Measurements from ENCODE around the gene EIF5. TPM values are rescaled to one million over a fixed set of nuclear protein-coding genes. Genes with fewer than 3 reads are reported as not detected.

Gene EIF5
- total RNA-seq, 1 experiment from 2014 or later: 167 TPM

- DNase-seq: peak; percentile 28
- H3K36me3 ChIP-seq (replicated peaks; ENCODE audit: control insufficient read depth, insufficient read depth, low read length): no peaks in the 10 kb centered on the region
- H3K4me3 ChIP-seq (ENCODE audit: insufficient read depth, low read depth, low read length): no peak overlapping the region
- H3K27me3 ChIP-seq (ENCODE audit: control insufficient read depth, insufficient read depth, low read length): no peaks in the 10 kb centered on the region
Measured at GRCh38 chr14:103298620-103299019, 35.4 kb upstream of the EIF5 start.

- peak; percentile 12 for DNase-seq
- Histone ChIP-seq H3K27me3 (ENCODE audit: control insufficient read depth, insufficient read depth, low read length) (no peaks in the 10 kb centered on the region), H3K36me3 (replicated peaks; ENCODE audit: control insufficient read depth, insufficient read depth, low read length) (no peaks in the 10 kb centered on the region), H3K4me3 (ENCODE audit: insufficient read depth, low read depth, low read length) (no peak overlapping the region)
Measured at GRCh38 chr14:103301512-103302354, 32.3 kb upstream of the EIF5 start.

GRCh38 chr14:103302966-103303365 lies 31.1 kb upstream of the EIF5 start:
- H3K4me3 ChIP-seq (ENCODE audit: insufficient read depth, low read depth, low read length): no peak overlapping the region
- H3K27me3 ChIP-seq (ENCODE audit: control insufficient read depth, insufficient read depth, low read length): no peaks in the 10 kb centered on the region
- no peaks in the 10 kb centered on the region for H3K36me3 ChIP-seq (replicated peaks; ENCODE audit: control insufficient read depth, insufficient read depth, low read length)
- no peak for DNase-seq

GRCh38 chr14:103304706-103305105 lies 29.3 kb upstream of the EIF5 start:
- no peaks in the 10 kb centered on the region for H3K27me3 ChIP-seq (ENCODE audit: control insufficient read depth, insufficient read depth, low read length)
- no peak for DNase-seq
- H3K36me3 ChIP-seq (replicated peaks; ENCODE audit: control insufficient read depth, insufficient read depth, low read length): no peaks in the 10 kb centered on the region
- H3K4me3 ChIP-seq (ENCODE audit: insufficient read depth, low read depth, low read length): no peak overlapping the region

GRCh38 chr14:103308717-103309616 lies 25.1 kb upstream of the EIF5 start:
- Histone ChIP-seq H3K4me3 (ENCODE audit: insufficient read depth, low read depth, low read length) (no peak overlapping the region), H3K27me3 (ENCODE audit: control insufficient read depth, insufficient read depth, low read length) (no peaks in the 10 kb centered on the region), H3K36me3 (replicated peaks; ENCODE audit: control insufficient read depth, insufficient read depth, low read length) (no peaks in the 10 kb centered on the region)
- no peak for DNase-seq

GRCh38 chr14:103310576-103311095 lies 23.4 kb upstream of the EIF5 start:
- H3K4me3 ChIP-seq (ENCODE audit: insufficient read depth, low read depth, low read length): no peak overlapping the region
- DNase-seq: no peak
- H3K36me3 ChIP-seq (replicated peaks; ENCODE audit: control insufficient read depth, insufficient read depth, low read length): no peaks in the 10 kb centered on the region
- H3K27me3 ChIP-seq (ENCODE audit: control insufficient read depth, insufficient read depth, low read length): no peaks in the 10 kb centered on the region

GRCh38 chr14:103311171-103311997 lies 22.7 kb upstream of the EIF5 start:
- DNase-seq: peak; percentile 43
- Histone ChIP-seq H3K27me3 (ENCODE audit: control insufficient read depth, insufficient read depth, low read length) (no peaks in the 10 kb centered on the region), H3K4me3 (ENCODE audit: insufficient read depth, low read depth, low read length) (no peak overlapping the region), H3K36me3 (replicated peaks; ENCODE audit: control insufficient read depth, insufficient read depth, low read length) (no peaks in the 10 kb centered on the region)

- Histone ChIP-seq H3K4me3 (ENCODE audit: insufficient read depth, low read depth, low read length) (no peak overlapping the region), H3K36me3 (replicated peaks; ENCODE audit: control insufficient read depth, insufficient read depth, low read length) (no peaks in the 10 kb centered on the region), H3K27me3 (ENCODE audit: control insufficient read depth, insufficient read depth, low read length) (no peaks in the 10 kb centered on the region)
- DNase-seq: peak; percentile 43
Measured at GRCh38 chr14:103312006-103312635, 21.9 kb upstream of the EIF5 start.

- DNase-seq: peak; percentile 25
- H3K4me3 ChIP-seq (ENCODE audit: insufficient read depth, low read depth, low read length): no peak overlapping the region
- H3K36me3 ChIP-seq (replicated peaks; ENCODE audit: control insufficient read depth, insufficient read depth, low read length): no peaks in the 10 kb centered on the region
- no peaks in the 10 kb centered on the region for H3K27me3 ChIP-seq (ENCODE audit: control insufficient read depth, insufficient read depth, low read length)
Measured at GRCh38 chr14:103313704-103314103, 20.3 kb upstream of the EIF5 start.

- no peak overlapping the region for H3K4me3 ChIP-seq (ENCODE audit: insufficient read depth, low read depth, low read length)
- H3K36me3 ChIP-seq (replicated peaks; ENCODE audit: control insufficient read depth, insufficient read depth, low read length): no peaks in the 10 kb centered on the region
- H3K27me3 ChIP-seq (ENCODE audit: control insufficient read depth, insufficient read depth, low read length): no peaks in the 10 kb centered on the region
- peak; percentile 56 for DNase-seq
Measured at GRCh38 chr14:103314496-103315277, 19.4 kb upstream of the EIF5 start.

- DNase-seq: peak; percentile 34
Measured at GRCh38 chr14:103315351-103315911, 18.6 kb upstream of the EIF5 start.

GRCh38 chr14:103315941-103316340 lies 18.1 kb upstream of the EIF5 start:
- Histone ChIP-seq H3K36me3 (replicated peaks; ENCODE audit: control insufficient read depth, insufficient read depth, low read length) (no peaks in the 10 kb centered on the region), H3K4me3 (ENCODE audit: insufficient read depth, low read depth, low read length) (no peak overlapping the region), H3K27me3 (ENCODE audit: control insufficient read depth, insufficient read depth, low read length) (no peaks in the 10 kb centered on the region)
- DNase-seq: peak; percentile 35

More at GRCh38 chr14:103315351-103315911, 18.6 kb upstream of the EIF5 start:
- H3K4me3 ChIP-seq (ENCODE audit: insufficient read depth, low read depth, low read length): no peak overlapping the region
- no peaks in the 10 kb centered on the region for H3K36me3 ChIP-seq (replicated peaks; ENCODE audit: control insufficient read depth, insufficient read depth, low read length)
- H3K27me3 ChIP-seq (ENCODE audit: control insufficient read depth, insufficient read depth, low read length): no peaks in the 10 kb centered on the region

GRCh38 chr14:103316721-103317121 lies 17.3 kb upstream of the EIF5 start:
- peak; percentile 54 for DNase-seq
- H3K4me3 ChIP-seq (ENCODE audit: insufficient read depth, low read depth, low read length): no peak overlapping the region

More at GRCh38 chr14:103316721-103317121, 17.3 kb upstream of the EIF5 start:
- Histone ChIP-seq H3K36me3 (replicated peaks; ENCODE audit: control insufficient read depth, insufficient read depth, low read length) (no peaks in the 10 kb centered on the region), H3K27me3 (ENCODE audit: control insufficient read depth, insufficient read depth, low read length) (no peaks in the 10 kb centered on the region)

Data from H7 (cell line).